Hepatocyte (in vitro differentiated cells): ENCODE measurements around the gene MINDY4. TPM values are rescaled to one million over a fixed set of nuclear protein-coding genes. Genes with fewer than 3 reads are reported as not detected.

Experiments
- DNase-seq: peaks from one replicate; pipeline ENCODE4 v3.0.0-alpha.2; 2016; ENCODE audit warnings: low spot score
- H2AFZ ChIP-seq: fragments of 200-600 bp; sonication (generic); 2 replicates; pipeline ENCODE4 v1.6.0; 2016; ENCODE audit warnings: antibody characterized with exemption, mild to moderate bottlenecking
- H3K27ac ChIP-seq: fragments of 200-600 bp; sonication (generic); 2 replicates; pipeline ENCODE4 v1.5.1; 2016; ENCODE audit warnings: mild to moderate bottlenecking
- H3K27me3 ChIP-seq: fragments of 200-600 bp; sonication (generic); 2 replicates; pipeline ENCODE4 v1.6.1; 2016
- H3K36me3 ChIP-seq: fragments of 200-600 bp; sonication (generic); replicated peaks from 2 replicates; pipeline ENCODE4 v1.5.1; 2016; ENCODE audit warnings: low read depth; ENCODE audit not compliant: insufficient read depth
- H3K4me1 ChIP-seq: fragments of 200-600 bp; sonication (generic); 2 replicates; pipeline ENCODE4 v1.5.1; 2016; ENCODE audit warnings: mild to moderate bottlenecking, moderate library complexity; ENCODE audit not compliant: insufficient read depth
- H3K4me2 ChIP-seq: fragments of 200-600 bp; sonication (generic); 2 replicates; pipeline ENCODE4 v1.6.0; 2016
- H3K4me3 ChIP-seq: fragments of 200-600 bp; sonication (generic); 2 replicates; pipeline ENCODE4 v1.5.1; 2016; ENCODE audit warnings: mild to moderate bottlenecking
- H3K79me2 ChIP-seq: fragments of 200-600 bp; sonication (generic); 2 replicates; pipeline ENCODE4 v1.6.0; 2017; ENCODE audit warnings: mild to moderate bottlenecking
- H3K9me2 ChIP-seq: fragments of 200-600 bp; sonication (generic); replicated peaks from 2 replicates; pipeline ENCODE4 v1.6.0; 2017; ENCODE audit warnings: mild to moderate bottlenecking; ENCODE audit not compliant: insufficient read depth
- H3K9me3 ChIP-seq: fragments of 200-600 bp; sonication (generic); 2 replicates; pipeline ENCODE4 v1.5.1; 2016; ENCODE audit warnings: low read depth, mild to moderate bottlenecking
- H4K20me1 ChIP-seq: fragments of 200-600 bp; sonication (generic); 2 replicates; pipeline ENCODE4 v1.6.0; 2016; ENCODE audit warnings: mild to moderate bottlenecking; ENCODE audit not compliant: insufficient read depth, poor library complexity, severe bottlenecking
- EZH2 ChIP-seq: fragments of 200-600 bp; sonication (generic); IDR thresholded peaks from 2 replicates; pipeline ENCODE4 v1.6.1; 2016; ENCODE audit warnings: antibody characterized with exemption, mild to moderate bottlenecking, borderline replicate concordance
- EZH2phosphoT487 ChIP-seq: fragments of 200-600 bp; sonication (generic); IDR thresholded peaks from one replicate; pipeline ENCODE4 v1.6.1; 2018; ENCODE audit warnings: antibody characterized with exemption, mild to moderate bottlenecking, low read depth, moderate library complexity; ENCODE audit not compliant: unreplicated experiment, severe bottlenecking
- WGBS: methylation state at CpG from one replicate; pipeline ENCODE4 v1.1.6; 2016; ENCODE audit warnings: low lambda C conversion rate; ENCODE audit errors: missing lambda C conversion rate; 5-methylcytosine and 5-hydroxymethylcytosine counted together
- polyA plus RNA-seq: library from polyadenylated mRNA; unstranded; fragments of >200 nt; fragmentation: Nextera tagmentation; extraction: Ambion mirVana; gene quantifications from 2 replicates; pipeline ENCODE4 v1.2.1, GENCODE V29; 2016
- total RNA-seq: library from RNA; depleted of rRNA; stranded (reverse); fragments of >200 nt; gene quantifications from 2 replicates; pipeline ENCODE4 v1.2.3, GENCODE V29; 2014
- TF ChIP-seq, protein P1 (sequence below): fragments of 200-600 bp; sonication (generic); IDR thresholded peaks from 2 replicates; pipeline ENCODE4 v1.5.1; 2016; ENCODE audit warnings: antibody characterized with exemption, mild to moderate bottlenecking; ENCODE audit not compliant: poor library complexity

MINDY4 gene
- total and polyA plus RNA-seq, 2 experiments from 2014 or later: 4.4 to 6.3 TPM

DNA sequence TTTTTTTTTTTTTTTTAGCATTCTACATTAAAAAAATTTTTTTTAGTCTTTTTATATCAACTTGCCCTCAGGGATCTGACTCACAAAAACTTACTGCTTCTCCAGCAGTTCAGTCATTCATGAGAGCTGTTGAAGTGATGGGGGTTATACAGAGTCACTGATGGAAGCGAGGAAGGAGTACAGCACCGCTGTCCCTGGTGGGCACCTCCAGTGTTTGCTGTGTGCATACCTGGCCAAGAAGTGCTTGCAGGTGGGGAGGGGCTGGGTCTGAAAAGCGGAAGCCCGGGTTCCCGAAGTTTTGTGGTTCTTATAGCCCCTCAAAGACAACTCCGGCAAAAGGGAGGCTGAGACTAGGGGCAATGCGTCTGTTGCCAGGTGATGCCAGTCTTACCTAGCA lies 46.2 kb downstream of the MINDY4 start:
- Histone ChIP-seq H3K79me2 (no peaks in the 10 kb centered on the region), H3K36me3 (no peaks in the 10 kb centered on the region), H4K20me1 (no peaks in the 10 kb centered on the region), H3K4me3 (no peak overlapping the region), H3K27ac (no peak overlapping the region), H3K9me3 (no peaks in the 10 kb centered on the region), H3K9me2 (no peaks in the 10 kb centered on the region), H2AFZ (no peak overlapping the region), H3K4me2 (no peak overlapping the region), H3K4me1 (no peaks in the 10 kb centered on the region), H3K27me3 (no peaks in the 10 kb centered on the region)
- DNase-seq: no peak
- TF ChIP-seq, protein P1, sequence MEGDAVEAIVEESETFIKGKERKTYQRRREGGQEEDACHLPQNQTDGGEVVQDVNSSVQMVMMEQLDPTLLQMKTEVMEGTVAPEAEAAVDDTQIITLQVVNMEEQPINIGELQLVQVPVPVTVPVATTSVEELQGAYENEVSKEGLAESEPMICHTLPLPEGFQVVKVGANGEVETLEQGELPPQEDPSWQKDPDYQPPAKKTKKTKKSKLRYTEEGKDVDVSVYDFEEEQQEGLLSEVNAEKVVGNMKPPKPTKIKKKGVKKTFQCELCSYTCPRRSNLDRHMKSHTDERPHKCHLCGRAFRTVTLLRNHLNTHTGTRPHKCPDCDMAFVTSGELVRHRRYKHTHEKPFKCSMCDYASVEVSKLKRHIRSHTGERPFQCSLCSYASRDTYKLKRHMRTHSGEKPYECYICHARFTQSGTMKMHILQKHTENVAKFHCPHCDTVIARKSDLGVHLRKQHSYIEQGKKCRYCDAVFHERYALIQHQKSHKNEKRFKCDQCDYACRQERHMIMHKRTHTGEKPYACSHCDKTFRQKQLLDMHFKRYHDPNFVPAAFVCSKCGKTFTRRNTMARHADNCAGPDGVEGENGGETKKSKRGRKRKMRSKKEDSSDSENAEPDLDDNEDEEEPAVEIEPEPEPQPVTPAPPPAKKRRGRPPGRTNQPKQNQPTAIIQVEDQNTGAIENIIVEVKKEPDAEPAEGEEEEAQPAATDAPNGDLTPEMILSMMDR: no peak
- TF ChIP-seq EZH2phosphoT487 (no peak), EZH2 (no peak)
- WGBS: 94% methylated on average over 7 of the region's 7 CpGs

DNA sequence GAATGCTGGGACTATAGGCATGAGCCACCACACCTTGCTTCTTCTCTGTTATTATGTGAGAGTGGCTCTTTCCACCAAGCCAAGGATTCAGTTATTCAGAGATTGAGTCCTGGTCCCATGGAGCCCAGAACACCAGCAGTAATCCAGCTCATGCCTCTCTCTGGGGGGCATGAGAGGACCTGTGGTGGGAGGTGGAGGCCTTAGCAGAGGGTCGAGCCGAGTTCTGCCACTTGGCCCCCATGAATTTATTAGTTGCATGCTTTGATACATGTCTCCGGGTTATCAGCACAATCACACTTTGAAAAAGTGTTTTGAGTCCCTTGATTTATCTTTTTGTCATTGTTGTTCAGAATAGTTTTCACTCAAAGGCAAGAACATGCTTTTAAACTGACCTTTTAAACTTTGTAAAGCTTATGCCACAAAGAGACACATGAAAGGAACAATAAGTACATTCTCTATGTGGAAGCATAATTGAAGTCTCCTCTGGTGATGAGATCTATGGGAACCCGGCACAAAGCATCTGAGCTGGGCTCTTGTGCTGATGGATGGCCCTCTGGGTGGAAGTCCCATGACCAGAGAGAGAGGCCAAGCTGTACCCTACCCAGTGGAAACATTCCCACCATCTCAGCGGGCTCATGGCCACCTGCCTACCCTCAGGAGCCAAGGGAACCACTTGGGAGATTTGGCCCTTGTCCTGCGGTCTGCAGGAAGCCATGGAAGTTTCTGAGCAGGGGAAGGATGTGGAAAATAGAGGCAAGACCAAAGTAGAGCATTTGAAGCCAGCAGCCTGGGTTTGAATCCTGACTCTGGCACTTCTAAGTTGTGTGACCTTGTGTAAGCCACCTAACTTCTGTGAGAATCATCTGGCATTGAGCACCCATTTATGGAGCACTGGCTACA lies 53.9 kb downstream of the MINDY4 start:
- WGBS: 84% methylated on average over 6 of the region's 6 CpGs
- H3K4me3 ChIP-seq: no peak overlapping the region
- no peaks in the 10 kb centered on the region for H4K20me1 ChIP-seq
- no peak for DNase-seq
- no peaks in the 10 kb centered on the region for H3K27me3 ChIP-seq
- H3K27ac ChIP-seq: no peak overlapping the region
- H3K9me2 ChIP-seq: no peaks in the 10 kb centered on the region
- no peaks in the 10 kb centered on the region for H3K4me1 ChIP-seq
- H3K79me2 ChIP-seq: no peaks in the 10 kb centered on the region
- H2AFZ ChIP-seq: no peak overlapping the region
- no peak overlapping the region for H3K4me2 ChIP-seq
- no peaks in the 10 kb centered on the region for H3K9me3 ChIP-seq
- H3K36me3 ChIP-seq: no peaks in the 10 kb centered on the region
- TF ChIP-seq EZH2phosphoT487 (no peak), EZH2 (no peak)
- TF ChIP-seq, protein P1: no peak

DNA sequence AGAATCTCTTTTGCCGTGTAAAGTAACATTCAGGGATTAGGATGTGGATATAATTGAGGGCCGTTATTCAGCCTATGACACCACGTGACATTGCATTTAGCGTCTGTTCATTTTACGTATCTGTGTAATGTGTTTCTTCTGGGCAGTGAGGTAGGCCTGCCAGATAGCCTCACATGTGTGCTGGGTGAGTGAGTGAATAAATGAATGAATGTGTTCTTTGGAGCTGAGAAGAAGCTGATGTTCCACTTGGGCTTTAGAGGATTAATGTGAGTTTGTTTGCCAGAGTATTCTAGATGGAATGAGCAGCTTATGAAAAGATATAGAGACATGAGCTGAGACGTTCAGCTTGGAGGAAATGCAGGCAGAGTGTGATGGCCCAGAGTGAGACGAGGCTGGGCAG lies 55.0 kb downstream of the MINDY4 start:
- Histone ChIP-seq H3K4me1 (no peaks in the 10 kb centered on the region), H4K20me1 (no peaks in the 10 kb centered on the region), H3K36me3 (no peaks in the 10 kb centered on the region), H3K27me3 (no peaks in the 10 kb centered on the region), H3K79me2 (no peaks in the 10 kb centered on the region), H3K9me3 (no peaks in the 10 kb centered on the region), H3K9me2 (no peaks in the 10 kb centered on the region), H2AFZ (no peak overlapping the region), H3K4me3 (no peak overlapping the region), H3K4me2 (no peak overlapping the region), H3K27ac (no peak overlapping the region)
- 82% methylated on average over 7 of the region's 7 CpGs for WGBS
- DNase-seq: no peak
- TF ChIP-seq EZH2 (no peak), EZH2phosphoT487 (no peak)
- TF ChIP-seq, protein P1: no peak
